ENCODE data around the gene MINDY2.

MINDY2 gene

DNA sequence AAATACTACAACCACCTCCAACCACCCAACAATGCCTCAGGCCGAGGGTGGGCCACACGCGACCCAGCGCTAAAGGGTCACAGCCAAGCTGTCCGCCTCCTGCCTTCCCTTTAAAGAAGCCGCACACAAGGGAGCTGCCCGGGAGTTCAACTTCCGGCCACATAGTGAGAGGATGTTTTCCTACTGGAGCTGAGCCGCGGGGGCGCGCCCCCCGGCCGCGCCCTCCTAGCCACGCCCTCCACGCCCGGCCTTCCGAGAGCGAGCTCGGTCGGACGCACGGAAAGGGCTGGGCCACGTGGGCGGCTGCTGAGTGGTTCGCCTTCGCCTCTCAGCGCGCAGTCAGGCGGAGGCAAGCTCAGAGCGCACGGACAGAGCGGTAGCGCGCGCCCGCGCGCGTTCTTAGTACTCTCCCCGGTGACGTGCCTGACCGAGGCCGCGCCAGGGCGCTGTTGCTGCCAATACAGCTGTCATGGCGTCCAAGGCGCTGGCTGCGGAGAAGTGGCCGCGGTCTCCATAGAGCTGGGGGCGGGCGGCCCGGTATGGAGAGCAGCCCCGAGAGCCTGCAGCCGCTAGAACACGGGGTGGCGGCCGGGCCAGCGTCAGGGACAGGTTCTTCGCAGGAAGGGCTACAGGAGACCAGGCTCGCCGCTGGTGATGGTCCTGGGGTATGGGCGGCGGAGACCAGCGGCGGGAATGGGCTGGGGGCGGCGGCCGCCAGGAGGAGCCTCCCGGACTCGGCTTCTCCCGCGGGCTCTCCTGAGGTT is at the start of gene MINDY2:
MINDY2 (plus strand) TSS at position 446 of the 764 bp plus-strand sequence; CDS start at position 540, 94 bp downstream.
- Mint-ChIP-seq H3K4me3 (no peak within 1 kb of the TSS), H3K27me3 (peaks cover 5% of the 10 kb centered on the region)

DNA sequence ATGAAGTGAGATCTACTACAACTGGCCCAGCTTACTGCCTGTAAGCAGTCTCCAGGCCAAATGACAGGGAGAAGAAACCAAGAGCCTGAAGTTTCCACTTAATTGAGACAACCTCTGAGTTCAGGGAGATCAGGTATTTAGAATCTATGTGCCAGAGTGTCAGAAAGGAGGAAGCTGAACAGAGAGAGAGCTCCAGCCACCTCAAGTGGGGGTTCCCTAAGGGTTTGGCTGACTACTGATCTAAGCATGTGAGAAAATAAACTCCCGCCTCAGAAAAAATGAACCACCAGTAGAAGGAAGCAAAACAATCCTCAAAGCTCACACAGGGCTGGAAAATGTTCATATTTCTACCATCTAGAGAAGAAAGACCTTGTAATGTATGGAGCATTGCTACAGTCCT is 46.6 kb upstream of the MINDY2 start:
- DNase-seq = no peak
- CTCF ChIA-PET = no interaction called here
- Mint-ChIP-seq H3K36me3 (peaks cover 22% of the 10 kb centered on the region), H3K4me3 (no peak overlapping the region), H3K27ac (peak overlapping the region; percentile 3), H3K4me1 (peaks cover 13% of the 10 kb centered on the region), H3K27me3 (no peaks in the 10 kb centered on the region), H3K9me3 (no peaks in the 10 kb centered on the region)

More for the DNA sequence above, at the start of gene MINDY2:
- peak; percentile 97 for DNase-seq
- Mint-ChIP-seq H3K36me3 (peaks cover 4% of the 10 kb centered on the region), H3K4me1 (peaks cover 16% of the 10 kb centered on the region), H3K9me3 (peaks cover 2% of the 10 kb centered on the region), H3K27ac (peak within 1 kb of the TSS; percentile 92)
- CTCF ChIA-PET = interaction anchor here (0.9 to 3.2 kb wide), 5 partner anchors 10 to 529 kb away, joined by 3 to 17 read pairs (median 6); partner anchors contain the start of gene ADAM10

DNA sequence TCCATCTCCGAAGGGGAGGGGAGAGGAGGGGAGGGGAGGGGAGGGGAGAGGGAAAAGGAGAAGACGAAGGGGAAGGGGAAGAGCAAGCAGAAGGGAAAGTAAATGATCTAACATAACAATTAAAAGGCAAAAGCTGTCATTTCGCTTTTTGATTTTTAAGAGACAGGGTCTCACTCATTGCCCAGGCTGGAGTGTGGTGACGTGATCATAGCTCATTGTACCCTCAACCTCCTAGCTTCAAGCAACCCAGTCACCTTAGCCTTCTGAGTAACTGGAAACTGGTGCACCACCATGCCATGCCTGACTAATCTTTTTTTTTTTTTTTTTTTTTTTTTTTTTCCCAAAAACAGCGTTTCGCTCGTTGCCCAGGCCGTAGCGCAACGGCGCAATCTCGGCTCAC is 44.2 kb upstream of the MINDY2 start:
- Mint-ChIP-seq H3K4me1 (peaks cover 23% of the 10 kb centered on the region), H3K9me3 (peaks cover 3% of the 10 kb centered on the region), H3K27ac (no peak overlapping the region), H3K27me3 (no peaks in the 10 kb centered on the region), H3K4me3 (no peak overlapping the region), H3K36me3 (peaks cover 31% of the 10 kb centered on the region)
- no peak for DNase-seq
- CTCF ChIA-PET = no interaction called here

GRCh38 chr15:58731756-58732535 is 39.2 kb upstream of the MINDY2 start:
- CTCF ChIA-PET = no interaction called here
- H3K9me3 Mint-ChIP-seq = peaks cover 6% of the 10 kb centered on the region
- H3K4me3 Mint-ChIP-seq = no peak overlapping the region
- H3K27me3 Mint-ChIP-seq = no peaks in the 10 kb centered on the region
- DNase-seq = no peak
- peaks cover 29% of the 10 kb centered on the region for H3K36me3 Mint-ChIP-seq
- H3K27ac Mint-ChIP-seq = peak overlapping the region; percentile 37
- H3K4me1 Mint-ChIP-seq = peaks cover 32% of the 10 kb centered on the region

GRCh38 chr15:58732625-58733363 is 38.3 kb upstream of the MINDY2 start:
- H3K9me3 Mint-ChIP-seq = peaks cover 6% of the 10 kb centered on the region
- no peak for DNase-seq
- peaks cover 37% of the 10 kb centered on the region for H3K4me1 Mint-ChIP-seq
- no peak overlapping the region for H3K27ac Mint-ChIP-seq
- no peak overlapping the region for H3K4me3 Mint-ChIP-seq
- H3K36me3 Mint-ChIP-seq = peaks cover 29% of the 10 kb centered on the region
- H3K27me3 Mint-ChIP-seq = no peaks in the 10 kb centered on the region
- CTCF ChIA-PET = no interaction called here

- Mint-ChIP-seq H3K4me3 (no peak overlapping the region), H3K27ac (no peak overlapping the region), H3K36me3 (peaks cover 22% of the 10 kb centered on the region), H3K27me3 (no peaks in the 10 kb centered on the region), H3K9me3 (peaks cover 6% of the 10 kb centered on the region), H3K4me1 (peaks cover 49% of the 10 kb centered on the region)
- DNase-seq = no peak
- CTCF ChIA-PET = interaction anchor here (0.7 kb wide), 1 partner anchor 50 kb away, joined by 3 read pairs; no protein-coding TSS in a partner anchor
Measured at GRCh38 chr15:58734859-58735258, 36.2 kb upstream of the MINDY2 start.

DNA sequence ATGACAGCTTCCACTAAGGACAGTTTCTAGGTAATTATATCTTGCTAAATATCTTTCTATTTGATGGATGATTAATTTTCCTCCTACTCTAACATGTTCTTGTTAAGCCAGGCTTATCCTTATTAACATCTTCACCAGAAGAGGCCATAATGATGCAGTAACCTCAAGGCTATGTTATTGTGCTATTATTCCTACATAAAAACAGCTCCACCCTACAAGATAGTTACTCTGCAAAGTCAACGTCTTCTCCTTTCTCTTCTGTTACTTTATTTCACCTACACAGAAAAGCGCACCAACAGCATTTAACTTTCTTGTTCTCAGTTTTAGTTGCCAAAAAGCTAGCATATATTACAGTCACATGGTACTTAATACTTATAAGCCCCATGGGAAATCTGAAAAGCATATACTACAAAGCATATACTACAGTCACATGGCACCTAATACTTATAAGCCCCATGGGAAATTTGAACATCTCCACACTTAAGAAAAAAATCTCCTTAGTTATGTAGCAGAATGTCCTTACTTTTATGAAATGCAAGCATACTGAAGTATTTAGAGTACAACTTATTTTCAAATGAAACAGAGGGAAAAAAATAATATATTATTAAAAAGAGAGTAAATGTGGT is 35.0 kb upstream of the MINDY2 start:
- Mint-ChIP-seq H3K27ac (no peak overlapping the region), H3K4me3 (no peak overlapping the region), H3K9me3 (peaks cover 6% of the 10 kb centered on the region), H3K27me3 (no peaks in the 10 kb centered on the region), H3K36me3 (peaks cover 14% of the 10 kb centered on the region), H3K4me1 (peaks cover 45% of the 10 kb centered on the region)
- no peak for DNase-seq
- CTCF ChIA-PET = no interaction called here

DNA sequence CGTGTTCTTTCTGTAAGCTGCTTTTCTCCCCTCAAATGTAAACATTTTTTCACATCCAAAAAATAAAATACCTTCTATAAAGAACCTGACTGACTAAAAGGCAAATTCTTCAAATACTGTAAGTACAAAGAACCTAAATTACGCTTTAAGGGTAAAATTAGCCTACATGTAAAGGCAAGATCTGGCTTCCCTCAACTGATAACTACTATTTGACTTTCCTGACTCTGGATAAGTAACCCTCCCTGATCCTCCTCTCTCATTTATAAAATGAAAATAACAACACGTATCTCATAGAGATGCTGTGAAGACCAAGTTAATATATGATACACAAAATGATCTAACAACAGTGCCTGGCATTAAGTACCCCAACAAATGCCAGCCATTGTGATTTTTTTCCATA is 33.8 kb upstream of the MINDY2 start:
- Mint-ChIP-seq H3K4me1 (peaks cover 44% of the 10 kb centered on the region), H3K27me3 (no peaks in the 10 kb centered on the region), H3K4me3 (no peak overlapping the region), H3K9me3 (no peaks in the 10 kb centered on the region), H3K36me3 (peaks cover 10% of the 10 kb centered on the region), H3K27ac (no peak overlapping the region)
- no peak for DNase-seq
- CTCF ChIA-PET = interaction anchor here (0.8 kb wide), 1 partner anchor 10 kb away, joined by 3 read pairs; no protein-coding TSS in a partner anchor

DNA sequence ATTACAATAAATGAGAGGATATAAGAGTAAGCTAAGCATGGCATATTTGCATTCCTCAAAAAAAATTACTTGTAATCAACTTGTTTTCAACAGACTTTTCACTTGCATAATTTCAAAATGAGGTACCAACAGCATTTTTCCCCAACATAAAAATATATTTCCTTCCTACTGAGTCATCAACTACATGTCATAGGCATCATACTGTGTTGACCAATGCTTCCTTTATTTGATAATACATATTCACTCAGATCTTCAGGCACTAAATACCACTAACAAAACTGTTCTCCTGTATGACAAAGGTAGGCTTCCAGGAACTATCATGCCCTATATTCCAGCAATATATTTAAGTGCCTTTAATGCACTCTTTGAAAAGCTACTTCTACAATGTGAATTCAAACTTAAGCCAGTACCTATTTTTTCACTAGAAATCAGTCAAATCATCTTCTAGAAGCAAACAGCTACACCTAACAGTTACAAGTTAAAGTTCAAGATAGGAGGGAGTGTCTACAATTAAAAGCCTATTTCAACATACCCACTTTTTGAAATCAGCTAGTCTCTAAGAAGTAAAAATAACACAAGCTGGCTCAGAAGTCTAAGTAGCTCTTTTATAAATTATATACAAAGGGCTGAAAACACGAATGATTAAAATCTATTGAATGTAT is 32.9 kb upstream of the MINDY2 start:
- DNase-seq = no peak
- Mint-ChIP-seq H3K9me3 (no peaks in the 10 kb centered on the region), H3K36me3 (peaks cover 8% of the 10 kb centered on the region), H3K27me3 (no peaks in the 10 kb centered on the region), H3K4me1 (peaks cover 46% of the 10 kb centered on the region), H3K27ac (no peak overlapping the region), H3K4me3 (no peak overlapping the region)
- CTCF ChIA-PET = interaction anchor here (0.7 kb wide), 1 partner anchor 741 kb away, joined by 3 read pairs; no protein-coding TSS in a partner anchor

DNA sequence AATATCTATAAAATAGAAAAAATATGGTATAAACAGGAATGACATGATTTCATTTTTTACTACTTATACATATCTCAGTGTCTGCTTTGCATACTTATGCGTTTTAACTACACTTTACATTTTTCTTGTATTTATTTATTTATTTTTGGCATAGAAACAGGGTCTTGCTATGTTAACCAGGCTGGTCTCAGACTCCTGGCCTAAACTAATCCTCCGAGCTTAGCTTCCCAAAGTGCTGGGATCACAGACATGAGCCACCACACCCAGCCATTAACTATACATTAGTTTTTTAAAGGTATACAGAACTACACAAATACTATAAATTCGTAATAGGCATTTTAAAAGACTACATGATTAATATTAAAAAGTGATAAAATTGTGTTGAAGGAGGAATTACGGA is 30.7 kb upstream of the MINDY2 start:
- Mint-ChIP-seq H3K9me3 (no peaks in the 10 kb centered on the region), H3K27ac (no peak overlapping the region), H3K36me3 (peaks cover 15% of the 10 kb centered on the region), H3K4me1 (peaks cover 55% of the 10 kb centered on the region), H3K4me3 (no peak overlapping the region), H3K27me3 (no peaks in the 10 kb centered on the region)
- CTCF ChIA-PET = interaction anchor here (0.7 kb wide), 1 partner anchor 166 kb away, joined by 3 read pairs; no protein-coding TSS in a partner anchor
- no peak for DNase-seq

GRCh38 chr15:58741032-58741431 is 30.1 kb upstream of the MINDY2 start:
- CTCF ChIA-PET = no interaction called here

DNA sequence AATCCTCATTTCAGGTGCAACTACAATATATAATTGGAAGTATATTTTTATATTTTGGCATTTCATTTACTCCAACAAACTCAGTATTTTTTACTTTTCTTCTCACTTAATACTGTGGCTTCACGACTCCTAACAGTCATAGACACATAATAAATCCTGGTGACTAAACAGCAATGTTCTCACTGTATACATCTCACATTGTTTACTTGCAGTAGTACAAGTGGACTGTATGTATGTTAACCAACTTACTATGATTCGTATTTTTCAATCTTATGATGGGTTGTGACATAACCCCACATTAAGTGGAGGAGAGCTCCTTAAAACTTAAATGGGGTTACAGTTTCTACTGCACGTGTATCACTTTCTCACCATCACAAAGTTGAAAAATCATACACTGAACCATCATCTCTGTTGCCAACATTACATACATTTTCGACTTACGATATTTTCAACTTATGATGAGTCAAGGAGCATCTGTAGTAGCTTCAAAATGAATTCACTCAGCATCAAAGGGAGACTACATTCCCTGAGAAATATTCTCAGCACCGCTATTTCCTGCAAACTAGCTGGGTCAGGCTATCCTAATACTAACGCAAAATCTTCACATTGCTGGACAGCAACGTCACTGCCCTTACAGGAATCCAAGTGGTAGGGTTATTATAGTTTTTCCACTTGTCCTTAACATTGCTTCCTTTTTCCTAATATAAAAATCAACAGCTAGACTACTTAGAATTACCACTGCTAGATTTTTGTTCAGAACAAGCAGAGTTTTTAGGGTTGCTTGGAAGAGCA is 28.9 kb upstream of the MINDY2 start:
- no peak overlapping the region for H3K4me3 Mint-ChIP-seq
- peaks cover 62% of the 10 kb centered on the region for H3K4me1 Mint-ChIP-seq
- H3K9me3 Mint-ChIP-seq = no peaks in the 10 kb centered on the region
- H3K27ac Mint-ChIP-seq = no peak overlapping the region
- CTCF ChIA-PET = no interaction called here
- no peaks in the 10 kb centered on the region for H3K27me3 Mint-ChIP-seq
- peaks cover 21% of the 10 kb centered on the region for H3K36me3 Mint-ChIP-seq
- no peak for DNase-seq

More at GRCh38 chr15:58741032-58741431, 30.1 kb upstream of the MINDY2 start:
- Mint-ChIP-seq H3K27me3 (no peaks in the 10 kb centered on the region), H3K36me3 (peaks cover 17% of the 10 kb centered on the region), H3K9me3 (no peaks in the 10 kb centered on the region), H3K4me1 (peaks cover 58% of the 10 kb centered on the region), H3K4me3 (no peak overlapping the region), H3K27ac (no peak overlapping the region)
- no peak for DNase-seq
